ENCODE measurements around the gene UST.

DNA sequence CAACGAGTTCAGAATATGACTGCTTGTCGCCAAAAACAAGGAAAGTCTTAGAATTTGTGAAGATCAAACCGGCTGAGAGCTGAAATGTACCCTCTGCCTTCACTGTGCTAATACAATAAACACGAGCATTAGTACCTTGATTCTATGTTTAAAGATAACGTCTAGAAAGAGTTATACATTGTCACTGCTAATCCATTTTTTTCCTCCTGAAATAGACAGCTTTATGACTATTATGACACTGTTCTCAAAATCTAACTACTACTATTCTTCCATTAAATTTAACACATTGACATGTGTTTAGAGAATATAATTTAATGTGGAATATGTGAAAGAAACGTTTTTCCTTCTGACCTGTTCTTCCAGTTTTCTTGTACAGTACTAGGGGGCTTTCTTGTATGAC lies 204.8 kb downstream of the UST start:
- TF ChIP-seq, protein P1, sequence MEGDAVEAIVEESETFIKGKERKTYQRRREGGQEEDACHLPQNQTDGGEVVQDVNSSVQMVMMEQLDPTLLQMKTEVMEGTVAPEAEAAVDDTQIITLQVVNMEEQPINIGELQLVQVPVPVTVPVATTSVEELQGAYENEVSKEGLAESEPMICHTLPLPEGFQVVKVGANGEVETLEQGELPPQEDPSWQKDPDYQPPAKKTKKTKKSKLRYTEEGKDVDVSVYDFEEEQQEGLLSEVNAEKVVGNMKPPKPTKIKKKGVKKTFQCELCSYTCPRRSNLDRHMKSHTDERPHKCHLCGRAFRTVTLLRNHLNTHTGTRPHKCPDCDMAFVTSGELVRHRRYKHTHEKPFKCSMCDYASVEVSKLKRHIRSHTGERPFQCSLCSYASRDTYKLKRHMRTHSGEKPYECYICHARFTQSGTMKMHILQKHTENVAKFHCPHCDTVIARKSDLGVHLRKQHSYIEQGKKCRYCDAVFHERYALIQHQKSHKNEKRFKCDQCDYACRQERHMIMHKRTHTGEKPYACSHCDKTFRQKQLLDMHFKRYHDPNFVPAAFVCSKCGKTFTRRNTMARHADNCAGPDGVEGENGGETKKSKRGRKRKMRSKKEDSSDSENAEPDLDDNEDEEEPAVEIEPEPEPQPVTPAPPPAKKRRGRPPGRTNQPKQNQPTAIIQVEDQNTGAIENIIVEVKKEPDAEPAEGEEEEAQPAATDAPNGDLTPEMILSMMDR (IDR thresholded peaks at IDR 0.05 in 2 of 3, conservative IDR thresholded peaks at IDR 0.05 in 1 of 3; ENCODE audit: borderline replicate concordance in 1 of 3, insufficient read depth in 1 of 3, low read depth in 2 of 3, low read length in 2 of 3) = no peak
- TF ChIP-seq CEBPB (IDR thresholded peaks at IDR 0.05; ENCODE audit: low read depth) (no peak), YY1 (IDR thresholded peaks at IDR 0.05; ENCODE audit: extremely low read depth, insufficient replicate concordance, low read depth, low read length) (no peak), POLR2A (IDR thresholded peaks at IDR 0.05; ENCODE audit: borderline replicate concordance, extremely low read depth, insufficient read depth, insufficient read length) (no peak)
